ENCODE measurements around the gene GFRA1.

- TF ChIP-seq CTCF (IDR thresholded peaks at IDR 0.05) (no peak), POLR2A (IDR thresholded peaks at IDR 0.05) (no peak)
Measured at GRCh38 chr10:116306847-116307246, 33.8 kb upstream of the GFRA1 start.
